ENCODE measurements around the gene EVI2A. TPM values are rescaled to one million over a fixed set of nuclear protein-coding genes. Genes with fewer than 3 reads are reported as not detected.
"Not testable (repeated sequence)": the region's sequence is repeated elsewhere in the genome, so short reads cannot be mapped to it uniquely, and the experiment has no call there.

Gene EVI2A
- total and polyA plus RNA-seq, 4 experiments from 2014 or later, result 70.1 to 139 (median 105) TPM

DNA sequence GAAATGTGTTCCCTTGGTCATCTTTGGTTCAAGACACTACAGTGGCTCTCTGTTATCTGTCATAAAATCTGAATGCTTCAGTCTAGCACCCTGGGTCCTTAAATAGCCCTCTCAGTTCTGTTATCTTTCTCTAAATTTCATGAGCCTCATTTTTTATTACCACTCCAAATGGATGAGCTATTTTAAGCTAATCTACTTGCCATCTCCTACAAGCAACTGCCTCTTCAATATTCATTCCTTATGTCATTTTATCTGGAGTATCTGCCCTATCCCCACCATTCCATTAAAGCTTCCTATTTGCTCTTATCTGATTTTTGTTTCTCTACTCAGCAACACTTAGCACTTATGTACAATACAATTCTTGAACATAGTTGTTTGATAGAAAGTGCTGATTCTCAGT, 28.0 kb upstream of the EVI2A start:
- CTCF ChIA-PET (ENCODE audit: partially characterized antibody), result interaction anchor here (0.7 kb wide), 1 partner anchor 523 kb away, joined by 3 read pairs; no protein-coding TSS in a partner anchor
- no peaks in the 10 kb centered on the region for H3K27me3 Mint-ChIP-seq

DNA sequence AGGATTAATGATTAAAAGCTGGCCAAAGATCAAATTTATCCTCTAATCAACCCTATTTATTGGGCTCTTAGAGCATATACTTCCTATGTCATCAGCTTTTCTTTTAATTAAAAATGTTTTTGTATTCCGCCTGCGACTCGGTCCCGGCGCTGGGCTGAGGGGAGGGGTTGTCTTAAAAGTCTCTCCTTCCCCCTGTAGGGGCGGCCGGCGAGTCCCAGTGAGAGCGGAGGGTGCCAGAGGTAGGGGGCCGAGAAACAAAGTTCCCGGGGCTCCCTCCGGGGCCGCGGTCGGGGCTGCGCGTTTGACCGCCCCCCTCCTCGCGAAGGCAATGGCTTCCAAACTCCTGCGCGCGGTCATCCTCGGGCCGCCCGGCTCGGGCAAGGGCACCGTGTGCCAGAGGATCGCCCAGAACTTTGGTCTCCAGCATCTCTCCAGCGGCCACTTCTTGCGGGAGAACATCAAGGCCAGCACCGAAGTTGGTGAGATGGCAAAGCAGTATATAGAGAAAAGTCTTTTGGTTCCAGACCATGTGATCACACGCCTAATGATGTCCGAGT, 23.8 kb upstream of the EVI2A start:
- intact Hi-C loops (cut with micrococcal nuclease); H3K9me3 Mint-ChIP-seq; H3K27ac ChIP-seq (ENCODE audit: low read depth, low read length); H3K27me3 ChIP-seq (ENCODE audit: insufficient read depth, low read length); DNase-seq; H3K4me1 ChIP-seq (ENCODE audit: insufficient read depth, low read length); POLR2A ChIA-PET (ENCODE audit: partially characterized antibody); H3K36me3 ChIP-seq (ENCODE audit: insufficient read depth, low read length); H3K9me3 ChIP-seq (ENCODE audit: control insufficient read depth in 1 of 2, low read length in 2 of 2); H3K4me3 Mint-ChIP-seq; H3K27me3 Mint-ChIP-seq; H3K4me1 Mint-ChIP-seq; H3K4me3 ChIP-seq (ENCODE audit: low read length in 2 of 2); H3K27ac Mint-ChIP-seq: not testable (repeated sequence)
- H3K36me3 Mint-ChIP-seq, result peaks cover 30 to 32% of the 10 kb centered on the region in 2 donors
- CTCF ChIA-PET (ENCODE audit: partially characterized antibody), result interaction anchor here (1.3 kb wide), 1 partner anchor 78 kb away, joined by 4 read pairs; no protein-coding TSS in a partner anchor

More for the DNA sequence above, 28.0 kb upstream of the EVI2A start:
- Histone ChIP-seq H3K27me3 (ENCODE audit: insufficient read depth, low read length) (no peaks in the 10 kb centered on the region), H3K36me3 (ENCODE audit: insufficient read depth, low read length) (peaks cover 4% of the 10 kb centered on the region), H3K27ac (ENCODE audit: low read depth, low read length) (no peak overlapping the region), H3K9me3 (ENCODE audit: control insufficient read depth in 1 of 2, low read length in 2 of 2) (no peaks in the 10 kb centered on the region), H3K4me3 (ENCODE audit: low read length in 2 of 2) (no peak overlapping the region), H3K4me1 (ENCODE audit: insufficient read depth, low read length) (no peaks in the 10 kb centered on the region)
- H3K36me3 Mint-ChIP-seq, result peaks cover 37 to 44% of the 10 kb centered on the region in 2 donors
- no peak overlapping the region for H3K27ac Mint-ChIP-seq
- intact Hi-C loops (cut with micrococcal nuclease), result no loop called here
- no peak overlapping the region for H3K4me3 Mint-ChIP-seq
- no peaks in the 10 kb centered on the region for H3K9me3 Mint-ChIP-seq
- POLR2A ChIA-PET (ENCODE audit: partially characterized antibody), result no interaction called here
- DNase-seq, result no peak
- no peaks in the 10 kb centered on the region for H3K4me1 Mint-ChIP-seq

DNA sequence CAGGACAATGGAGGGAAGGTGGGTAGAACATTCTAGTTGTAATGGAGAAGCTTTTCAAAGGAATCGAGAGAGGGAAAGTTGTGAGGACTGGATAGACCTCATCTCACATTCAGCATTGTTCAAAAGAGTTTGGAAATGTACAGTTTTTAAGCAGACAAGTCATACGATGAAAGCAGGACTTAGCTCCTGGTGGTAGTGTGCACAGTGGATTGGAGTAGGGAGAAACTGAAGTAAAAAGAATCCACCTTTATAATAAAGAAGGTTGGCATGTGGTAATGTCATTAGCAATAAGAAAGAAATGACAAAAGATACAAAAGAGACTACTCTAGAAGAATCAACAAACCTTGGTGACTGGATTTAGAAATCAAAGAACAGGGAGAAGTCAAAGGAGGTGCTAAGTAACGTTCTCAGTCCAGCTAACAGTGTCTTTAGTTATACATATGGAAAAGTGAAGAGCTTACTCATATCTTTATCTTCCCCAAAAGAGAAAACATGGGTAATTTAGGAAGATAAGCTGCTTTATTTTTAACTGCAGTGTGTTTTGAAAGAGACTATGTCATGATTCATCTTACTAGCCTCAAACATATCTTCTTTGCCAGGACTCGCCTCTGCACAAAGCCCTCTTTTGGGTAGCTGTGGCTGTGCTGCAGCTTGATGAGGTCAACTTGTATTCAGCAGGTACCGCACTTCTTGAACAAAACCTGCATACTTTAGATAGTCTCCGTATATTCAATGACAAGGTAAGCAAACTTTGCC, 18.7 kb upstream of the EVI2A start:
- POLR2A ChIA-PET (ENCODE audit: partially characterized antibody), result no interaction called here
- no peak overlapping the region for H3K27ac Mint-ChIP-seq
- DNase-seq, result no peak
- no peak overlapping the region for H3K4me3 ChIP-seq (ENCODE audit: low read length in 2 of 2)
- no peaks in the 10 kb centered on the region for H3K27me3 Mint-ChIP-seq
- peaks cover 21 to 30% of the 10 kb centered on the region in 2 donors for H3K36me3 Mint-ChIP-seq
- CTCF ChIA-PET (ENCODE audit: partially characterized antibody), result interaction anchor here (0.8 to 1.5 kb wide), 2 partner anchors 16 to 28 kb away, joined by 3 read pairs; no protein-coding TSS in a partner anchor
- no peaks in the 10 kb centered on the region for H3K4me1 Mint-ChIP-seq
- H3K27ac ChIP-seq (ENCODE audit: low read depth, low read length), result no peak overlapping the region
- intact Hi-C loops (cut with micrococcal nuclease), result no loop called here
- H3K4me1 ChIP-seq (ENCODE audit: insufficient read depth, low read length), result no peaks in the 10 kb centered on the region
- H3K36me3 ChIP-seq (ENCODE audit: insufficient read depth, low read length), result peaks cover 8% of the 10 kb centered on the region
- no peaks in the 10 kb centered on the region for H3K9me3 ChIP-seq (ENCODE audit: control insufficient read depth in 1 of 2, low read length in 2 of 2)
- no peak overlapping the region for H3K4me3 Mint-ChIP-seq
- no peaks in the 10 kb centered on the region for H3K9me3 Mint-ChIP-seq
- H3K27me3 ChIP-seq (ENCODE audit: insufficient read depth, low read length), result no peaks in the 10 kb centered on the region

DNA sequence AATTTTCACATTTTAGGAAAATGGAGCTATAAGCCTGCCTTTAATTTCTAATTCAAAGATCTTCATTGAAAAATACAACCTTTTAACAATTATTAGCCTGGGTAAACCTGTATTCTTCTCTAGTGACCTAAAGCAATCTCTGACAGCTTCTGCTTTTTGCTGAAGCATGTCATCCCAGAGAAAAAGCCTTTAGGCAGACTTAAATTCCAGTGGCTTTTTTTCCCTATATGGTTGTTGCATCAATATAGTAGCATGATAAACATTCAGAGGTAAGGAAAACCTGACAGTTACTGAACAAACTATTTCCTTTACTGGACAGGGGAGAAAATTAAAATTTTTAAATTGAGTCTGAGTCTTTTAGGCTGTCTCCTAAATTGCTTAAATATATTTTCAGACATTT, 7.8 kb upstream of the EVI2A start:
- H3K4me1 Mint-ChIP-seq, result peaks cover 0 to 1% (median under 1%) of the 10 kb centered on the region in 4 donors
- no peaks in the 10 kb centered on the region for H3K4me1 ChIP-seq (ENCODE audit: insufficient read depth, low read length)
- peaks cover 5% of the 10 kb centered on the region for H3K36me3 ChIP-seq (ENCODE audit: insufficient read depth, low read length)
- H3K9me3 Mint-ChIP-seq, result no peaks in the 10 kb centered on the region
- H3K27me3 ChIP-seq (ENCODE audit: insufficient read depth, low read length), result no peaks in the 10 kb centered on the region
- no peak overlapping the region for H3K27ac ChIP-seq (ENCODE audit: low read depth, low read length)
- no peak overlapping the region for H3K4me3 ChIP-seq (ENCODE audit: low read length in 2 of 2)
- H3K27me3 Mint-ChIP-seq, result no peaks in the 10 kb centered on the region
- no peak for DNase-seq
- ChIA-PET POLR2A (ENCODE audit: partially characterized antibody) (interaction anchor here (0.9 to 1.5 kb wide), 2 partner anchors 9 to 23 kb away, joined by 3 read pairs; no protein-coding TSS in a partner anchor), CTCF (ENCODE audit: partially characterized antibody) (no interaction called here)
- no peak overlapping the region for H3K27ac Mint-ChIP-seq
- H3K4me3 Mint-ChIP-seq, result no peak overlapping the region
- H3K9me3 ChIP-seq (ENCODE audit: control insufficient read depth in 1 of 2, low read length in 2 of 2), result no peaks in the 10 kb centered on the region
- intact Hi-C loops (cut with micrococcal nuclease), result no loop called here
- peaks cover 24 to 31% of the 10 kb centered on the region in 2 donors for H3K36me3 Mint-ChIP-seq

DNA sequence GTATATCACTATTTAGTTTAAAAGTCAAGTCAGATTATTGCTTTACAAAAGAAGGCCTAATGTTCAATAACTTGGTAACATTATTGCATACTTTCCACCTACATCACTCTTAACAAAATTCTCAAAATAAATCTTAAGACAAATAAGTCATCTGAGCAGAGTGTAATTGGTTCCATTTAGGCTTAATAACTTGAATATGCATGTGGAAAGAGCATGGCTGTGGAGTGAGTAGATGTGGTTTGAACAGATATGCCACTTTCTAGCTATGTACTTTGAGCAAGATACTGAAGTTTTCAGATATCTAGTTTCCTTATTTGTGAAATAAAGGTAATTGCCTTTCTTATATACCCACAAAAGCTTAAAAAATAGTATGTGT, 6.7 kb upstream of the EVI2A start:
- Mint-ChIP-seq H3K36me3 (peaks cover 24 to 31% of the 10 kb centered on the region in 2 donors), H3K27ac (no peak overlapping the region), H3K4me1 (peaks cover 4 to 7% (median 6%) of the 10 kb centered on the region in 4 donors), H3K9me3 (no peaks in the 10 kb centered on the region), H3K27me3 (no peaks in the 10 kb centered on the region), H3K4me3 (no peak overlapping the region)
- no peak for DNase-seq
- no peak overlapping the region for H3K4me3 ChIP-seq (ENCODE audit: low read length in 2 of 2)
- H3K36me3 ChIP-seq (ENCODE audit: insufficient read depth, low read length), result peaks cover 5% of the 10 kb centered on the region
- H3K27me3 ChIP-seq (ENCODE audit: insufficient read depth, low read length), result no peaks in the 10 kb centered on the region
- CTCF ChIA-PET (ENCODE audit: partially characterized antibody), result no interaction called here
- H3K27ac ChIP-seq (ENCODE audit: low read depth, low read length), result no peak overlapping the region
- H3K9me3 ChIP-seq (ENCODE audit: control insufficient read depth in 1 of 2, low read length in 2 of 2), result no peaks in the 10 kb centered on the region
- POLR2A ChIA-PET (ENCODE audit: partially characterized antibody), result interaction anchor here (0.9 to 1.5 kb wide), 2 partner anchors 10 to 24 kb away, joined by 3 read pairs; no protein-coding TSS in a partner anchor
- intact Hi-C loops (cut with micrococcal nuclease), result no loop called here
- H3K4me1 ChIP-seq (ENCODE audit: insufficient read depth, low read length), result no peaks in the 10 kb centered on the region

- H3K9me3 Mint-ChIP-seq, result no peaks in the 10 kb centered on the region
- Histone ChIP-seq H3K9me3 (ENCODE audit: control insufficient read depth in 1 of 2, low read length in 2 of 2) (no peaks in the 10 kb centered on the region), H3K27ac (ENCODE audit: low read depth, low read length) (no peak overlapping the region), H3K36me3 (ENCODE audit: insufficient read depth, low read length) (peaks cover 5% of the 10 kb centered on the region), H3K4me1 (ENCODE audit: insufficient read depth, low read length) (no peaks in the 10 kb centered on the region), H3K27me3 (ENCODE audit: insufficient read depth, low read length) (no peaks in the 10 kb centered on the region), H3K4me3 (ENCODE audit: low read length in 2 of 2) (no peak overlapping the region)
- ChIA-PET CTCF (ENCODE audit: partially characterized antibody) (no interaction called here), POLR2A (ENCODE audit: partially characterized antibody) (interaction anchor here (1.5 kb wide), 1 partner anchor 24 kb away, joined by 3 read pairs; no protein-coding TSS in a partner anchor)
- peak overlapping the region in 1 of 7 donors; percentile 2 for H3K27ac Mint-ChIP-seq
- intact Hi-C loops (cut with micrococcal nuclease), result no loop called here
- H3K36me3 Mint-ChIP-seq, result peaks cover 24 to 31% of the 10 kb centered on the region in 2 donors
- peaks cover 7 to 10% (median 9%) of the 10 kb centered on the region in 4 donors for H3K4me1 Mint-ChIP-seq
- no peak overlapping the region for H3K4me3 Mint-ChIP-seq
- DNase-seq, result no peak
- no peaks in the 10 kb centered on the region for H3K27me3 Mint-ChIP-seq
These were observed 6.2 kb upstream of the EVI2A start for GRCh38 chr17:31327534-31328159.

GRCh38 chr17:31323551-31323950, 2.1 kb upstream of the EVI2A start:
- Histone ChIP-seq H3K27me3 (ENCODE audit: insufficient read depth, low read length) (no peaks in the 10 kb centered on the region), H3K4me1 (ENCODE audit: insufficient read depth, low read length) (peaks cover 9% of the 10 kb centered on the region), H3K4me3 (ENCODE audit: low read length in 2 of 2) (no peak overlapping the region), H3K36me3 (ENCODE audit: insufficient read depth, low read length) (peaks cover 5% of the 10 kb centered on the region), H3K9me3 (ENCODE audit: control insufficient read depth in 1 of 2, low read length in 2 of 2) (no peaks in the 10 kb centered on the region), H3K27ac (ENCODE audit: low read depth, low read length) (no peak overlapping the region)
- peaks cover 14 to 26% (median 17%) of the 10 kb centered on the region in 4 donors for H3K4me1 Mint-ChIP-seq
- peaks cover 26 to 36% of the 10 kb centered on the region in 2 donors for H3K36me3 Mint-ChIP-seq
- H3K27me3 Mint-ChIP-seq, result no peaks in the 10 kb centered on the region
- ChIA-PET CTCF (ENCODE audit: partially characterized antibody) (no interaction called here), POLR2A (ENCODE audit: partially characterized antibody) (interaction anchor here (8.2 kb wide), 1 partner anchor 14 kb away, joined by 197 read pairs; the partner anchor contains the start of gene EVI2B)
- intact Hi-C loops (cut with micrococcal nuclease), result loop anchor here (5.0 kb wide), 2 partner anchors 36 to 106 kb away; no protein-coding TSS in a partner anchor
- H3K9me3 Mint-ChIP-seq, result no peaks in the 10 kb centered on the region
- DNase-seq, result no peak
- peak overlapping the region in 1 of 8 donors; percentile 31 for H3K4me3 Mint-ChIP-seq
- H3K27ac Mint-ChIP-seq, result peak overlapping the region; percentile 7 to 78 (median 53)
